IPS DF 4.7 (cell line): ENCODE results near the gene SESN1.
"Not testable (repeated sequence)": the region's sequence is repeated elsewhere in the genome, so short reads cannot be mapped to it uniquely, and the experiment has no call there.

Source experiments
- DNase-seq: peaks from one replicate; pipeline ENCODE4 v3.0.0-alpha.2; 2013; ENCODE audit warnings: low spot score; ENCODE audit errors: extremely low read depth

Gene SESN1

DNA sequence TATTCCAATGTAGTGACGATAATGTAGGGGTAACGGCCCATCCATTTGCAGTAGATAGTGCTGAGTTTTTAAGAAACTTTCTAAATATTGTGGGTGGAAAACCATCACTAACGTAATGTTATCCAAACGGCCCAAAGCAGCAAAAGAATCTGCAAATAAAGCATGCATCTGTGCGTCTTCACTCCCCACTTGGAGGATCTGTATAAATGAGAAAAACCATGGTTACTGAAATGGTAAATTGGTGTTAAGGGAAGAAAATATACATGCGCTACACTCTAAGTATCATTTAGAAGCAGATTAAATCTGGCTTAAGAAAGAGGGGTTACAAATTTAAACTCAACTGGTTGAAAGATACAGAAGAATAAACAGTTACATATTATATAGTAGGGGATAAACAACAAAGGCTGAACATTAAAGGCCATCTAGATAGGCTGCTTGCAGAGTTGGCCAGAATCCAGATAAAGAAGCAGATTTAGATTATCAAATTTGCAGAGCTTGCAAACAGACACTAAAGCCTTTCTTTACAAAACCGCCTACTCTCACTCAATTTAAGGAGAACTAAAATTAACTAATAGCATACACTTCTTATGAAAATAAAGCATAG, 93.3 kb downstream of the SESN1 start:
- no peak for DNase-seq

DNA sequence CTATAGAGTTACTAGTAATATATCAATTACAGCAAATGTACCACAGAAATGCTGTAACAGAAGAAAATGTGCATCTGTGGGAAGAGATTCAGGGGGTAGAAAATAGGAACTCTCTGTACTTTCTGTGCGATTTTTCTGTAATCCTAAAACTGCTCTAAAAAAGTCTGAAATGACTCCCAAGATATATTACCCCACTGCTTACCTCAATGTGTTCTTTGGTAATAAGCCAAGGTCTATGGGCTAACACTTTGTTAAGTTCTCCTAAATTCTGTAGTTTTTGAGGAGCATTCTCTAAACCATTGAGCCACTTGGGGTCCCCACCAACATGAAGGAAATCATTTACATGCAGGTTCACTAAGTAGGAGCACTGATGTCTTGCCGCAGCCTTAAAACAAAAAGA, 94.4 kb downstream of the SESN1 start:
- no peak for DNase-seq

DNA sequence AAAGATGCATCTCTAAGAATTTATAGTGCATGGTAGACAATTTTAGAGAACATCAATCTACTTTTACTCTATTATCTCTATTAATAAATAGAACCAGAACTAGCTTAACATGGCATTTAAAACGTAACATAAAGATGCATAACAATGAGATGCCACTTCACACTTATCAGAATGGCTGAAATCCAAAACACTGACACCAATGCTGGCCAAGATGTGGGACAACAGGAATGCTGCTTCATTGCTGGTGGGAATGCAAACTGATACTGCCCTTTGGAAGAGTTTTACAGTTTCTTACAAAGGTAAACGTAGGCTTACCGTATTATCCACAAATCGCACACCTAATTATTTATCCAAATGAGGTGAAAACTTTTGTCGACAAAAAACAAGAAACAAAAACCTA, 95.2 kb downstream of the SESN1 start:
- DNase-seq: no peak

DNA sequence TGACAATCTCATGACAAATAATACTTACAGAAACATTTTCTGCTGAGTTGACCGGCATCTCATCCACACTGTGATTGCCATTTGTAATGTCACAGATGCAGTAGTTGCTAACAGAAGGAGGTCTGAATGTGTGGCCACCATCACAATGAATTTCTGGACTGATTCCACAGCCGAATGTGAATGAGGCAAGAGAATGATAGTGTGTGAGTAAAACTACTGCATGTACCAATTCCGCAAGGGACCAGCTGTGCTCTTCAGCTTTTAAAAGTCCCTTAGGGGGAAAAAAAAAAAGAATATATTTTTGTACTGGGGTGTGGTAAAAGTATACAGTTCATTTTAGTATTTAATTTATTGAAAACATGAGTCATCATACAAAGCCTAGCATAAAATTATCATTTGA, 96.2 kb downstream of the SESN1 start:
- DNase-seq: no peak

DNA sequence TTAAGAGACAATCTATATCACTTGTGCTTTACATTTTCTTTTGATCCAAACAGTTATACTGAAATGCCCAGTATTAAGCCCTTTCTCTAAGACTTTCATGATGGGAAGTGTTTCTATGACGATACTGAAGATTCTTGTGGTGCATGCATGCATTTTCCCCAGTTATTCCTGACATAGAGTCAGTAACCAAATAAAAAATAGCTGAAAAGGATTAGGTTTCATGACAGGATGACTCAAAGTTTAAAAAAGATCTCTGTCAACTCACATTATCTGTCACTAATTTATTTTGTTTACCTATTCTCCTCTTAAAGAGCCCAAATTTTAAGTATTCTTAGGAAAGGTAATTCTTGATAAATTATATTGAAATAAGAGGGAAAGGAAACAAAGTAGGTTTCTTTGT, 98.4 kb downstream of the SESN1 start:
- no peak for DNase-seq

DNA sequence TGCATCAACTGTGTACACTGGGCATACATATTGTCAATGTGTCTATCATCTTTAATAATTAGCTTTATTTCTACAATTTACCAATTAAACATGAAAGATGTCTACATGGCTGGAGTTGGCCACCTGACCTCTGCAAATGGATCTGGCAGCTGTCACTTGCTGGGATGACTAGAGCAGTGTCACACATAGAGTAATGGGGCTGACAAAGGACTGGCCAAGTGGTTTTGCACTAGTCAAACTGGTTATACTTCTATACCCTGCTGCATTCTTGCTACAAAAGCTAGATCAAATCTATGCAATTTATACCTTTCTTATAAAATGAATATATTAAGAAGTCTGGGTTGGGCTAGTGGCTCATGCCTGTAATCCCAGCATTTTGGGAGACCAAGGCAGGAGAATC, 99.3 kb downstream of the SESN1 start:
- DNase-seq: no peak

DNA sequence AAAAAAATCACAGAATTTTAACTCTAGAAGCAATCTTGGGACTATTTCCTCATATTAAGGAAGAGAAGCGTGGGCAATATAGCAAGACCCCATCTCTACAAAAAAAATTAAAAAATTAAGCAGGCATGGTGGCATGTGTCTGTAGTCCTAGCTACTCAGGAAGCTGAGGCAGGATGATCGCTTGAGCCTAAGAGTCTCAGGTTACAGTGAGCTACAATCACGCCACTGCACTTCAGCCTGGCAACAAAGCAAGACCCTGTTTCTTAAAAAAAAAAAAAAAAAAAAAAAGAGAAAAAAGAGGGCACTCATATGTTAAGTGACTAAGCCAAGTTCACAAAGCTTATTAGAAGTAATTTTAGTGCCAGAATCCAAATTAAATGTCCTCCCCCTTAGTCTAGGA, 100.8 kb downstream of the SESN1 start:
- DNase-seq: no peak

DNA sequence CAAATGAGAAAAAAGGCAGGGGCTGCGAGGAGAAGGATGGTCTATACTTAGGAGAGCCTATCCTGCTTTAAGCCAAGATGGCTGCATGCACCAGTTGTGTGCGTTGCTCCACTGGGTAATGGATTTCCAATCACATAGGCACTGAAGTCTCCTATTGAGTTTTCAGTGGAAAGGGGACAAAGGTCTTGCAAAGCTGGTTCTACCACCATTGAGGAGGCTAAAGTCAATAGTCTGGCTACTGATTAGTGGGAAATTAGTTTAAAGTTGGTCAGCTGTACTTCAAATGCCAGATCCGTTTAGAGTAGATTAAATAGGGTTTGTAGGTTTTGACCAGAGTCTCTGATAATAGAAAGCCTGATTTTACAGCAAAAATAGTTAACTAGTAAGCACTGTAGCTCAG, 104.9 kb downstream of the SESN1 start:
- no peak for DNase-seq

DNA sequence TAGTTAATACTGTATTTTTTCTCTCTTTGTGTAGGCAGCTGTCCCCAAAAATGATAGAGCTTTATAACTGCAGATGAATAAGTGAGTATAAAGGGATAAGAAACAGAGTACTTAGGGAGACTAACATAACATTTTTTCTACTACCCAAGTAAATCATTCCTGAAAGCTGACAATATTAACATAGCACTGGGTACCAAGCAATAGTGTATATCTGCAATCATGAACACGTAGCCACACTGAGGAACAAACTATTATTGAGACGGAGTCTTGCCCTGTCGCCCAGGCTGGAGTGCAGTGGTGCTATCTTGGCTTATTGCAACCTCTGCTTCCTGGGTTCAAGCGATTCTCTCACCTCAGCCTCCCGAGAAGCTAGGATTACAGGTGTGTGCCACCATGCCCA, 105.9 kb downstream of the SESN1 start:
- no peak for DNase-seq

DNA sequence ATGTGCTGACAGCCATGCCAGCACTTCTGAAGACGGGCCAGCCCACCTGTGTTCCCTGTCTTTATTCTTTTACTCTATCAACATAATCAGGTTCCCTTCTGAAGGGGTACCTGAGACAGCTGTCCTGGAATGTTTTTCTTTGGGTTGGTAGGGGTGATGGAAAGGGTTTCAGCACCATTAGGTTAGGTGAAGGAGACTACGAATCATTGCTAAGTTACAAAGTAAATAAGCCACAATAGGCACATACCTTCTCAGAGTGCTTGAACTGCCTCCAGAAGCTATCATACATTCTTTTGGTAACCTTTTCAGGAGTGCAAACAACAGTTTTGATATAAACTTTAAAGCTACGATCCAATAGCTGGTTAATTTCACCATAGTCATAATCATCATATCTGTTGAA, 106.3 kb downstream of the SESN1 start:
- DNase-seq: no peak

DNA sequence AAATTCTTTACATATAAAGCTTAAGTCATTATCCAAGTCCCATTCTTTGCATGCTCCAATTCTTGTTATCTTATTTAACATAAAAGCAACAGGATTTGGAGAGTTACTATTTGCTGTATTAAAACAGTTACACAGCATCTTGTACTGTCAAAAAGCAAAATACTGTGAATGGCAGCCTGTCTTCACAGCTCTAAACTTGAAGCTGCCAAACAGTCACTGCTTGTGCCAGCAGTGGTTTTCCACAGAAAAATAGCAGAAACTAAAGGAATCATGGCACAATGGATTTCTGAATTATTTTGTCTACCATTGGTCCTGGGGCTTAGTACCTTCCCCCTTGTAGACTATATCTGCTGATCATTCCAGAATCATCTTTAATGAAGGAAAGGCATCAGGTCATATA, 107.5 kb downstream of the SESN1 start:
- no peak for DNase-seq

DNA sequence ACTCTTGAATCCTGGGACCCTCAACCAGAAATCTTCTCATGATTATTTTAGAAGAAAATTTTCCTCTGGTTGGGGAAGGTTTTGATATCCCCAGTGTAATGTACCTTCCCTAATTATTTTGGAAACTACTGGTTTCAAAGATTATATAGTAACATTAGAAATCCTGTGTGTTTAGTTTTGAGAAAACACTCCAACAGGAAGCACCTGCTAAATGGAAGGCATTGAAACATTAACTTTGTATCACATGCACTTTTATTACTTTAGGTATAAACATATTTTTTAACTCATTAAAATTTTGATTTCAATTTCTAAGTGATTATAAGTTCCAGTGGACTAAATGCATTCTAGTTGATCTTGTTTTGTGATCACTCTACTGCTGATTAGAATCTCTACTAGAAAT, 109.3 kb downstream of the SESN1 start:
- DNase-seq: no peak

DNA sequence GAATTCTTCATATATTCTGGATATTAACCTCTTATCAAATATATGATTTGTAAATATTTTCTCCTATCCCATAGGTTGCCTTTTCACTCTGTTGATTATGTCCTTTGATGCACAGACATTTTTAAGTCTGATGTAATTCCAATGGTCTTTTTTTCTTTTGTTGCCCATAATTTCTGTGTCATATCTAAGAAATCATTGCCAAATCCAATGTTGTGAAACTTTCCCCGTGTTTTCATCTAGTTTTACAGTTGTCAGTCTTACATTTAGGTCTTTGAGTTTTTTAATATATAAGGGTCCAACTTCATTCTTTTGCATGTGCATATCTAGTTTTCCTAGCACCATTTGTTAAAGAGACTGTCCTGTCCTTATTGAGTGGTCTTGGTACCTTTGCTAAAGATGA, 111.5 kb downstream of the SESN1 start:
- DNase-seq: no peak

DNA sequence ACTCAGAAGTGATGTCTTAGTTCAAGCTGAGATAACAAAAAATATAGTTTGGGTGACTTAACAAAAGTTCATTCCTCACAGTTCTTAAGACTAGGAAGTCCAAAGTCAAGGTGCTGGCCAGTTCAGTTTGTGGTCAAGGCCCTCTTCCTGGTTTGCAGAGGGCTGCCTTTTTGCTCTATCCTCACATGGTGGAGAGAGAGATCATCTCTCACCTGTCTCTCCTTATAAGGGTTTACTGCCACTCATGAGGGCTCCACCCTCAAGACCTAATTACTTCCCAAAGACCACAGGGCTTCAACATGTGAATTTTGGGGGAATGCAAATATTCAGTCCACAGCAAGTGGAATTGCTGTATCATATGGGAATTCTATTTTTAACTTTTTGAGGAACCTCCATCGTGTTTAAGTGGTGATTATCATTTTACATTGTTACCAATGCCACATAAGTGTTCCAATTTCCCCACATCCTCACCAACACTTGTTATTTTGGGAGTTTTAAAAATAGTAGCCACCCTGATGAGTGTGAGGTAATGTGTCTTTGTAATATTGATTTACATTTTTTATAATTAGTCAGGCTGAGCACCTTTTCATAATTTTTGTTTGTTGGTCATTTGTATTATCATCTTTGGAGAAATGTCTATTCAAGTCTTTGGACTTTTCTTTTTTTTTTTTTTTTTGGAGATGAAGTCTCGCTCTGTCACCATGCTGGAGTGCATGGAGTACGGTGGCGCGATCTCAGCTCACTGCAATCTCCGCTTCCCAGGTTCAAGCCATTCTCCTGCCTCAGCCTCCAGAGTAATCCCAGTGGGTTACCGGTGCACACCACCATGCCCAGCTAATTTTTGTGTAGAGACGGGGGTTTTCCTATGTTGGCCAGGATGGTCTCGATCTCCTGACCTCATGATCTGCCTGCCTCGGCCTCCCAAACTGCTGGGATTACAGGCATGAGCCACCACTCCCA, 112.2 kb downstream of the SESN1 start:
- DNase-seq: no peak

DNA sequence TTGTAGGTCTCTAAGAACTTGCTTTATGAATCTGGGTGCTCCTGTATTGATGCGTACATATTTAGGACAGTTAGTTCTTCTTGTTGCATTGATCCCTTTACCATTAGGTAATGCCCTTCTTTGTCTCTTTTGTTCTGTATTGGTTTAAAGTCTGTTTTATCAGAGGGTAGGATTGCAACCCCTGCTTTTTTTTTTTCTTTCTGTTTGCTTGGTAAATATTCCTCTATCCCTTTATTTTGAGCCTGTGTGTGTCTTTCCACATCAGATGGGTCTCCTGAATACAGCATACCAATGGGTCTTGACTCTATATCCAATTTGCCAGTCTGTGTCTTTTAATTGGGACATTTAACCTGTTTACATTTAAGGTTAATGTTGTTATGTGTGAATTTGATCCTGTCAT, 116.0 kb downstream of the SESN1 start:
- DNase-seq: not testable (repeated sequence)

DNA sequence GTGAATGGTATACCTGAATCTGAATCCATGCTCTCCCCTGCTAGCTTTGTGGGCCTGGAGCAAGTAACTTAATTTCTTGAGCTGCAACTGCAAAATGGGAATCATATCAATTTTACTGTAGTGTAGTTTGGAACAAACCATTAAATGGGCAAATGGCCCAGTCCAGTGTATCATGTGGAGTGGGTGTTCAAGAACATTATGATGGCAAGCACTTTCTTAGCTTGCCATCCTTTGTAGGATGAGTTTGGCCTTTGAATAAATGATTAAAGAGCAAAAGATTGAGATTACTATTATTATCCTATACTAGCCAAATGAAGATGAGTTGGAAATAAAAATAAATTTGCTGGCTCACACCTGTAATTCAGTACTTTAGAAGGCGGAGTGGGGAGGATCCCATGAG, 120.4 kb downstream of the SESN1 start:
- DNase-seq: no peak

DNA sequence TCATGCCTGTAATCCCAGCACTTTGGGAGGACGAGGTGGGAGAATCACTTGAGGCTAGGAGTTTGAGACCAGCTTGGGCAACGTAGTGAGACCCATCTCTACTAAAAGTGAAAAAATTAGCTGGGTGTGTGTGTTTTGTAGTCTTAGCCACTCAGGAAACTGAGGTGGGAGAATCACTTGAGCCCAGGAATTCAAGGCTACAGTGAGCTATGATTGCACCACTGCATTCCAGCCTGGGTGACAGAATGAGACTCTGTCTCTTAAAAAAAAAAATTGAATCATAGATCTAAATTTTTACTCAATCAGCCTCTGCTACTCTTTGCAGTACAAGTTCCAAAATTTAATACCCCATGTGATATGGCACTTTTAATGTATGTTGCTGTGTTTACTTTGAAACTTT, 124.9 kb downstream of the SESN1 start:
- no peak for DNase-seq

DNA sequence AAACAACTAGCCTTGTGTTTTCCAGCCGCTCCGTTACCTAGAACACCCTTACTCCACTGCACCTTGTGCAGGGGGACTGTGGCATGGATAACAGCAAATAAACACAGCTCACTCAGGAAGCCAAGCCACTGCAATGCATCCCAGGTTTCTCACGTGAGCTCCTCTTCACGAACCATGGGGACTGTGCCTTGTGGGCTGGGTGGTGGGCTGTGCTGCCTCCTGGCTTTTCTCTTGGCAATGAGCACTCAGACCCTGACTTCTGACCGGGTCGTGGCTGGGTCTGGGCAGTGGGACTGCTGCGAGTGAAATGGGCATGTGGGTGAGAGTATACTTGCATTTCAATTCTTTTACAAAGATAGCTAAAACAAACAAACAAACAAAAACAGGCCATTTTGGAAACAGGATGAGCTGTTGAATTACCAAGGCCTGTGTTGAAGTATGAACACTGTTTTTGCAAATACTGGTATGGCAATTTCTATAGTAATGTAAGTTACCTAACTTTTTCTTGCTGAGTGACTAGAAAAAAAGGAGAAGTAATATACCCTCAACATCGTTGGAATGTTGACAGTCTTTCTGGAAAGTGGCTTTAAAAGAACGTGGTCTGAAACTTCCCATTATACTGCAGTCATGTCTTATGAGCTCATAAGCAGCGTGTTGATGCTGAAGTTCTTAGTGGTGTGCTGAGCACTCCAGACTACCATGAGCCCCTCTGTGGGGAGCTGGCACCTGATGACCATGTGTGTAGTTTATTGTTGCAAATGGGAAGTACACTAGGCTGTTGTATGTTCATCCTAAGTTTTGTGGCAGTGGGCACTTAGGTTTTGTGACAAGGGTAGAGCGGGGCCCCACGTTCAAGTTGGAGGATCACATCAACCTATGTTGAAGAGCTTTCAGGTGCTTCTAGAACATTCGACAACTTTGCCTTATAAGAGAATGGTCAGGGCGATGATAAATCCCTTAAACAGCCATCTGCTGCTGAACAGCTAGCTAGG, 126.0 kb downstream of the SESN1 start:
- DNase-seq: no peak

DNA sequence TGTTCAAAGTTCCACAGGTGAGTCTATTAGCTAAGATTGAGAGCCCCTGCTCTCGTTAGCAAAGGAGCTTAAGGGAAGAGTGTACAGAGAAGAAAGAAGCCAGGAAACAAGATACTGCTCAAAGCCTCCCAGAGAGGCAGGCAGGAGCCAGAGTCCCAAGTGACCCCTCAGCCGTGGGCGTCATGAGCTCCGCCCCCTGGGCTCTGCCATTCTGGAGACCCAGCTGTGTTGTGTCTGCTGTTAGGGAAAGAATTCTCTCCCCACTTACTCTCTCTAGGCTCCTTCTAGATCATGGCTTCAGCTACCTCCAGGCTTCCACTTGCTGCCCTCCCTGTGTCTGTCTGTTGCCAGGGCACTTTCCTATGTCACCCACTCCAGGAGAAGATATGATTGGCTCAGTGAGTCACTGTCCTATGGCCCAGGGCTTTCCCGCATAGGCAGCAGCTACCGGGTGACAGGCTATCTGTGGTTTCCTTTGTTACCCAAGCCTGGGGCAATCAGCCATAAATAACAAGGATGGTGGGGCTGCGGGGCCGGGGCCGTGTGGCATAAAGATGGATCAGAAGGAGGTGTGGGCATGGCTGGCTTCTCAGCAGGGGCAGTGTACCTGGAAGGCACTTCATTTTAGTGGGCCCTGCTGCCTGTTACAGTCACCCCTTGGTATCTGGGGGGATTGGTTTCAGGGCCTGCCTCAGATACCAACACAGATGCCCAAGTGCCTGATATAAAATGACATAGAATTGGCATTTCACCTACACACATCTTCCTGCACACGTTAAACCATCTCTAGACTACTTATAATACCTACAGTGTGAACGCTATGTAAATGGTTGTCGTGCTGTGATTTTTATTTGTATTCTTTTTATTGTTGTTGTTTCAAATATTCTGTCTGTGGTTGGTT, 127.5 kb downstream of the SESN1 start:
- DNase-seq: no peak

DNA sequence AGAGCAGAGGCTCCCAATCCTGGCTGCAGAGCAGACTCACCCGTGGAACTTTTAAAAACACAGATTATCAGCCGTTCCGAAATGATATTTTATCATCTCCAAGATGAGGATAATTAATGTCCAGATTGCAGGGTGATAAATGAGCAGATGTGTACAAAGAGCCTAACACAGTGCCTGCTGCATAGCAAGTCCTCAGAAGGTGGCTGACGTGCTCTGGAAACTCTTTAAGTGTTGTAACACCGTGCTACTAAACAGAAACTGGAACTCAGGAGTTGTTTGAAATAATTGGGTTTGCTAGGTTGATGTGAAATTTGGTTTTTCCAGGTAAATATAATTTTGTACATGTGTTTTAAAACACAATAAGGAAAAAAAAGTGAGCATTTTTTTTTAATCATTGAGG, 128.4 kb downstream of the SESN1 start:
- no peak for DNase-seq

DNA sequence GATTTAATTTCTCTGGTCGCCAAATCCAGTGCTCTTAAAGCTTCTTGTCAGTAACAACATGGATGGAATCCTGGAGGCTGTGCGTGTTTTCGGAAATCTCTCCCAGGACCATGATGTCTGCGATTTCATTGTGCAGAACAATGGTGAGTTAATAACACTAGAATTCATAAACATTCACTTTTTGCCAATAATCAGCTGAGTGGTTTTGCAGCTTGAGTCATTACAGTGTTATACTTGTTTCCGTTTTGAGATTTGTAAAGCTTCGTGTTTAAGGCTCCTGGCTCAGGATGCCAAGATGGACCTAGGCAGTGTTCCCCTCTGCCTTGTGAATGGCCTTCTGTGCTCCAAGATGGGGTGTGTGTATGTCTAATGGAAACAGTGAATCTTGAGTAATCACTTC, 132.7 kb downstream of the SESN1 start:
- no peak for DNase-seq
